ENCODE results near the gene RCHY1.
"Not testable (repeated sequence)": the region's sequence is repeated elsewhere in the genome, so short reads cannot be mapped to it uniquely, and the experiment has no call there.

Gene RCHY1

DNA sequence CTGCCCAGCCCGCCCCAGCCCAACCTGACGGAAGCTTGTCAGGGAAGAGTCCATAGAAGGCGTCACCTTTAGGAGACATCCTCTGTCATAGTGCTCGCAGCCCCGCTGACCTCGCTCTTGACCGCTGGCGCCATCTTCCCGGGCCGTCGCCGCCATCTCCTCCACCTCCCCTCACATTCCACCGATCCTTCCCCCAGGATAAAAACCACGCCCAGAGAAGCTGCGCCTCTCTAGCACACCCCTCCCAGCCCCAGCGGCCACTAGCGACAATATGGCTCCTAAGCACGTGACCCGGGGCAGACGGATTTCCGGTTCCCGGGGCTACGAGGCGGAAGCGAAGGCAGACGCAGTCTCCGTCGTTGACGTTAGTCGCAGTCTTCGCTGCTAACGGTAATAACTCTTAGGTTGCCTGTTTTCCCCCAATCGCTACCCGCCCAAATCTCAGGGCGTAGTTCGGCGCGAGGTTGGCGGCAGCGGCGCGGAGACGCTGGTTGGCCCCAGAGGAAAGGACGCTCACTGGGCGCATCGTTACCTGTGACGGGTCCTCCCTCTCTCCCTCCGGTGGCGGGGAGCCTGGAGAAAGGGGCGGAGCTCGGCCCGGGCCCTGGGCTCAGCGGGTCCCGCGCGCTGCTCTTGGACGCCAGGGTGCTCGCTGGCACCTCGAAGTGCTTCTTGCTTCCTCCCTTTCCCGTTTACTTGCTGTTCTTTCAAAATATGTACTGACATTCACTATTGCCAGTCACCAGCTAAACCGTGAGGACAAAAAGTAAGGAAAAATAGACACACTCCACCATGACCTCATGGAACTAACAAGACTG, at the start of gene RCHY1, which contains the start of gene THAP6:
TSS of gene RCHY1 (minus strand) at position 273 of the 818 bp plus-strand sequence. CDS start at position 156, 117 bp downstream.
TSS of gene THAP6 (plus strand) at position 343 of the 818 bp plus-strand sequence. CDS start 980 bp downstream, outside the sequence.
- peak; percentile 95 for DNase-seq

GRCh38 chr4:75561789-75562188, 47.6 kb upstream of the RCHY1 start:
- DNase-seq: no peak

DNA sequence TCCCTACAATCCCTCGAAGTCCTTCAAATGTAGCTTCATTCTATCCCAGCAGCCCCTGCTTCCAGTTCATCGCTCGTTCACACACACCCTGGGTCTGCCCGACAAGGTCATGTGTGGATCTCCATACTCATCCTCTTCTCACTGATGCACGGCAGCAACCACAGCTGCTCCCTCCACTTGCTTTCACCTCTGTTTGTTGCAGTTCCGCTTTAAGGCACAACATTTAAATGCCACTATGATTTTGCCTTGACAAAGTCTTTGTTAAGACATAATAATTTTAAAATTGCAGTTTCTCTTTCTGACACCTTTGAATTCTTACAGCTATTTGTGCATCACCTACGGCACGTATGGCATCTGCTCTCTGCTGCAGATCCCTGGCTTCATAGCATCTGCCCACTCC, 43.5 kb upstream of the RCHY1 start:
- DNase-seq: no peak

DNA sequence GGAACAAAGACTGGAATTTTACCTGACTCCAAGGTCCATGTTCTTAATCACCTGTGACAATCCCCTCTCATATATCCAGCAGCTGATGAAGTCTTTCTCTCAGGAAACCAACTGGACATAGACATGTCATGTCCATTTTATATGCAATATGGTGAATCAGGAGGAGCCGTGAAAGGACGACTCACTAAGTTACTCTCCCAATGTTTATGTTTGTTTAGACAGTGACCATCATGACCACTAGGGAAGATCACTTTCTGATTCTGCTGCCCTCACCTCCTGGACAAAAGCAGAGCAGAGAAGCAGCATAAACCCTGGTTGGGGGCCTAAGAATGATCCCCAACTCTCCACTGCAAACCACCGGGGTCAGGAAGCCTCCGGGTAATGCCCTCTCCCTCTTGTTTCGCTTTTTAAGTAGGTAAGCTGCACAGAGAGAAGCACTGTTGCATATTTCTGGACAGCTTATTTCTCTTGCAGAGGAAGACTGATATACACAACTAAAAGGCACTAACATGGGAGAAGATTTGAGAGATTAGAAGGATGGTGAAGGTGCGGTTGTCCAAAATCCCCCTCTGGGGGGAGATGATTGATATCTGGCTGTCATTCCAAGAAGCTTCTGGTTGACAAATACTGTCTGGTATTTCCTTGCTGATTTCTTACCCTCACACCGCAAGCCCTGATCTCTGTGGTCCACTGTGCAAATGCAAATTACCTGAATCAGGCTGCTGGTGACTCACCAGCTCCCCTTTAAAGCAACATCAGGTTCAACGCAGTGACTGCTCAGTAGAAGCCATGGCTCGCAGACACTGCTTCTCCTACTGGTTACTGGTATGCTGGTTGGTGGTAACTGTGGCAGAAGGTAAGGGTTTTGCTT, 41.3 kb upstream of the RCHY1 start, which contains the start of gene ODAPH:
TSS of gene ODAPH (plus strand) at position 773 of the 871 bp plus-strand sequence. CDS start at position 790, 17 bp downstream.
- no peak for DNase-seq

- no peak for DNase-seq
These were observed 38.2 kb upstream of the RCHY1 start for GRCh38 chr4:75552452-75552851.

DNA sequence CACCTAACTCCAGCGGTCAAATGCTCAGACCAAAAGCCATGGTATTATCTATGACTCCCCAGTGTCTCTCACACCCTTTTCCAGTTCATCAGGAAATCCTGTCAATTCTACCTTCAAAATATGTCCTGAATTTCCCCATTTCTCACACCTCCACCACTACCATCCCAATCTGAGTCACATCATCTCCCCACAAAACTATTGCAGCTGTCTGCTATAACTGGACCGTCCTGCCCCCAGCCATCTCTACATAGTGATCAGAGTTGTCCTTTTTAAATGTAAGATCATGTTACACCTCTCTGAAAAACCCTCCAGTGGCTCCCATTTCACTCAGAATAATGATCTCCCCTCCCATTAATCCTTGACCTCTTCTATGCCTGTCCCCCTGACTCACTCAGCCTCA, 34.8 kb upstream of the RCHY1 start:
- no peak for DNase-seq

DNA sequence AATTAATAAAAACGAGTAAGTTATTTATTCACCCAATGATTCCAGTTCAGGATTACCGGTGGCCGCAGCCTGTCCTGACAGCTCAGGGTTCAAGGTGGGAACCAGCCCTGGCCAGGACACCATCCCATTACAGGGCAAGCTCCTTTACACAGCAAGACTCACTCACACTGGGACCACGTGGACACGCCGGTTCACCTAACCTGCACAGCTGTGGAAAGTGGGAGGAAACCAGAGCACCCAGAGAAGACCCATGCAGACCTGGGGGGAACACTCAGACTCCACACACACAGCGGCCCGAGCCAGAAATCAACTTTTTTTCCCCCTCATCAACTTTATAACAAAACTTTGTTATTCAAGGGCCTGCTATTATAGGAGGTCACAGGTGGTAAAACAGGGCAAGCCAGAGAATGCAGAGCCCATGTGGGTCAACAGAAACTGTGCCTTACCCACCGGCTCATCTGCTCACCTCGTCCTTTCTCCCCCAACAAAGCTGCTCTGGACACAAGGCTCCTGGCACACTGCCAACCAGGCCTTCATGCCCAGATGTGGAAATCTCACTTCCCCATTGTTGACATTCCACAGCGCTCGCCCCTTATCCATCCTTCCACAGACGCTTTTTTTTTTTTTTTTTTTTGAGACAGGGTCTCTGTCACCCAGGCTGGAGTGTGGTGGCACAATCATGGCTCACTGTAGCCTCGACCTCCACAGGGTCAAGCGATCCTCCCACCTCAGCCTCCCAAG, 33.6 kb upstream of the RCHY1 start:
- DNase-seq: no peak

GRCh38 chr4:75545526-75545925, 31.3 kb upstream of the RCHY1 start:
- DNase-seq: no peak

- no peak for DNase-seq
These were observed 30.7 kb upstream of the RCHY1 start for GRCh38 chr4:75544870-75545269.

GRCh38 chr4:75544220-75544619, 30.0 kb upstream of the RCHY1 start:
- DNase-seq: not testable (repeated sequence)

- no peak for DNase-seq
These were observed 28.6 kb upstream of the RCHY1 start for GRCh38 chr4:75542824-75543223.

DNA sequence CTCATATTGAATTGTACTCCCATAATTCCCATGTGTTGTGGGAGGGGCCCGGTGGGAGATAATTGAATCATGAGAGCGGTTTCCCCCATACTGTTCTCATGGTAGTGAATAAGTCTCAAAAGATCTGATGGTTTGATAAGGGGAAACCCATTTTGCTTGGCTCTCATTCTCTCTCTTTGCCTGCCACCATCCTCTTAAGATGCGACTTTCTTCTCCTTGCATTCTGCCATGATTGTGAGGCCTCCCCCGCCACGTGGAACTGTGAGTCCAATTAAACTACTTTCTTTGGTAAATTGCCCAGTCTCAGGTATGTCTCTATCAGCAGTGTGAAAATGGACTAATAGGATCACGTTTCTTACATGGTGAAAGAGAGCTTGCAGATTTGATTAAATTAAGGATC, 23.1 kb upstream of the RCHY1 start:
- not testable (repeated sequence) for DNase-seq

DNA sequence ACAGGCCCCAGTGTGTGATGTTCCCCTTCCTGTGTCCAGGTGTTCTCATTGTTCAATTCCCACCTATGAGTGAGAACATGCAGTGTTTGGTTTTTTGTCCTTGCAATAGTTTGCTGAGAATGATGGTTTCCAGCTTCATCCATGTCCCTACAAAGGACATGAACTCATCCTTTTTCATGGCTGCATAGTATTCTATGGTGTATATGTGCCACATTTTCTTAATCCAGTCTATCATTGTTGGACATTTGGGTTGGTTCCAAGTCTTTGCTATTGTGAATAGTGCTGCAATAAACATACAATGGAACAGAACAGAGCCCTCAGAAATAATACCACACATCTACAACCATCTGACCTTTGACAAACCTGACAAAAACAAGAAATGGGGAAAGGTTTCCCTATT, 19.7 kb upstream of the RCHY1 start:
- DNase-seq: not testable (repeated sequence)

DNA sequence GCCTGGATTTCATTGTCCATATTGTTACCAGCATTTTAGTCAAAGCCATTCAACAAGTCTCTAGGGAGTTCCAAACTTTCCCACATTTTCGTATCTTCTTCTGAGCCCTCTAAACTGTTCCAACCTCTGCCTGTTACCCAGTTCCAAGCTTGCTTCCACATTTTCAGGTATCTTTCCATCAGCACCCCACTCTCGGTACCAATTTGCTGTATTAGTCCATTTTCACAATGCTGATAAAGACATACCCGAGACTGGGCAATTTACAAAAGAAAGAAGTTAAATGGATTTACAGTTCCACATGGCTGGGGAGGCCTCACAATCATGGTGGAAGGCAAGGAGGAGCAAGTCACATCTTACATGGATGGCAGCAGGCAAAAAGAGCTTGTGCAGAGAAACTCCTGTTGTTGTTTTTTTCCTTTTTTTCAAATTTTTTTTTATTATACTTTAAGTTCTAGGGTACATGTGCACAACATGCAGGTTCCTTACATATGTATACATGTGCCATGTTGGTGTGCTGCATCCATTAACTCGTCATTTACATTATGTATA, 19.2 kb upstream of the RCHY1 start:
- DNase-seq: not testable (repeated sequence)

- DNase-seq: not testable (repeated sequence)
These were observed 17.4 kb upstream of the RCHY1 start for GRCh38 chr4:75531536-75532143.

DNA sequence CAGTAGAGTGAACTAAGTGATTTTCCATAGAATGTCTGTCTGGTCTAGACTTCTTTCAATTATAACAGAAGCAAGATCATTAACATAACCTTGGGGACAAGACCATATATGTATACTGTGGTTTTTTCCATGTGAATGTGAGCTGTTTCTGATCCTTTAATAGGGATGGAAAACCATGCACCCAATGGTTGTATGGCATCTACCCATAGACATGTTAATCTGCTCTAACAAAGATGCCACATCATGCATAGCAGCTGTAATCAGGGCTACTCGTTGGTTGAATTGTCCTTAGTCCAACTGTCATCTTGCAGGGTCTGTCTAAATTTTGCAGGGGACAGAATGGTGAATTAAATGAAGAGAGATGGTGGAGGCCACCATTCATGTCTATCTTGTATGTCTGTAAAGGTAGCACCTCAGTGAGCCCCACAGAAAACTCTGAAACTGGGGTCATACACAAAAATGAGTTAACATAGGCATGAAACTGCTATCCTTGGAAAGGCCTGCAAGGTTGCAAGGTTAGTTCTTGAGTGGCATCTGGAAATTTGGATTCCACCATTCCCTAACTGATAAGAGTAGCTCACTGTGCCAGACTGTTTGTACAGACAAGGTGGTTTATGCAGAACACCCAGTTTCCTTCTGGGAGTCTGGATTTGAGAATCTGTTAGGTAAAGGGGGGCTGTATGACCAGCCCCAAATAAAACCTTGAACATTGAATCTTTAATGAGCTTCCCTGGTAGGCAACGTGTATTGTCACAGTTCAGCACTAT, 16.5 kb upstream of the RCHY1 start:
- DNase-seq: no peak

DNA sequence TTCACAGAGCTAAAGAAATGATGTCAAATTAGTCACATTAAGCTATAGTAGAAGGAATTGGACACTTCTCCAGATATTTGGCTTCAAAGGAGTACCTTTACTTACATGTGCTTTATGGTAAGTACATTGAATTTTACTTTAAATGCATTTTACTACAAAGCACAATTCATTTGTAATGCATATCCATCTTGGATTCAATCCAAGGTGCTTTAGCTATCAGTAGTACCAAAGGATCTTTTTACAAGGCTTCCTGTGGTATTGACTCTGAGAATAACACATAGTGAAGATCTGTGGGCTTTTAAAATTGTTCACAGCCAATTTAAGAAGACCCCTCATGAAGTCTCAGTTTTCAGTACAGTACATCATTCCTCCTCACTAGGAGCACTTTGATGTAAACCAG, 13.3 kb upstream of the RCHY1 start:
- no peak for DNase-seq

DNA sequence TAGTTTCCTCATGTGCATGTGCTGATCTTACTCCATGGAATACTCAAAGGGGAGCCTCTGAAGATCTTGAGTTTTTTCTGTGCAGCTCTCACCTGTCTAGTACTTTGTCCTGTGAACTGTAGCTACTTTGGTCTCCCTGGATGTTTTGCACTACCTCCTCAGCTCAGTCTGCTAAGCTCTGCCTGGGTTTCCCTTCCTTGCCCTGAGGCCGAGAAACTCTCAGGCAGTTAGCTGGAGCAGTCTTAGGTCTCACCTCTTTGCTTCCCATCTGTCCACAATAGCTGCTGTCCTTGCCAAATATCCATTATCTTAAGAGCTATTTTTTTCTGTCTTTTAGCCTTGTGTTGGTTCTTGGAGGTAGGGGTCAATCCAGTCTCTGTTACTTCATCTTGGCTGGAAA, 11.7 kb upstream of the RCHY1 start:
- DNase-seq: no peak

GRCh38 chr4:75525086-75525485, 10.9 kb upstream of the RCHY1 start:
- no peak for DNase-seq

GRCh38 chr4:75519452-75519851, 5.2 kb upstream of the RCHY1 start:
- DNase-seq: not testable (repeated sequence)

GRCh38 chr4:75516144-75516543, 1.9 kb upstream of the RCHY1 start:
- DNase-seq: no peak
